OCI-LY3 (cell line): ENCODE data around the gene SUPT6H.

Experiments
- H2AFZ ChIP-seq: fragments of 200-600, 300-600 bp; shearing (Covaris generic); 2 replicates; pipeline ENCODE4 v1.6.0; 2014; ENCODE audit warnings: antibody characterized with exemption, low read depth, low read length
- H3K27ac ChIP-seq: fragments of 200-600, 300-600 bp; sonication (generic); 2 replicates; pipeline ENCODE4 v1.5.1; 2014; ENCODE audit warnings: mild to moderate bottlenecking, low read length, moderate library complexity, mixed read lengths
- H3K27me3 ChIP-seq: fragments of 200-600, 300-600 bp; sonication (generic); 2 replicates; pipeline ENCODE4 v1.6.1; 2014; ENCODE audit warnings: low read depth, low read length, mixed read lengths
- H3K36me3 ChIP-seq: fragments of 200-600, 300-600 bp; sonication (generic); replicated peaks from 2 replicates; pipeline ENCODE3; 2014; ENCODE audit warnings: low read depth, low read length, mixed read lengths
- H3K4me1 ChIP-seq: fragments of 300-600, 200-600 bp; sonication (generic); 2 replicates; pipeline ENCODE4 v1.6.1; 2014; ENCODE audit warnings: low read length, mixed read lengths
- H3K4me2 ChIP-seq: fragments of 200-600, 300-600 bp; sonication (generic); 2 replicates; pipeline ENCODE4 v1.6.1; 2014; ENCODE audit warnings: low read length, mixed read lengths
- H3K4me3 ChIP-seq: fragments of 300-600, 200-600 bp; sonication (generic); 2 replicates; pipeline ENCODE4 v1.5.1; 2014; ENCODE audit warnings: antibody characterized with exemption, mild to moderate bottlenecking, low read length, moderate library complexity
- H3K79me2 ChIP-seq: fragments of 300-600, 200-600 bp; shearing (Covaris generic); 2 replicates; pipeline ENCODE4 v1.6.1; 2014; ENCODE audit warnings: mild to moderate bottlenecking, low read length, mixed read lengths
- H3K9ac ChIP-seq: fragments of 300-600, 200-600 bp; shearing (Covaris generic); 2 replicates; pipeline ENCODE4 v1.6.0; 2014; ENCODE audit warnings: mild to moderate bottlenecking, low read length, moderate library complexity
- H3K9me3 ChIP-seq: fragments of 200-600, 300-600 bp; shearing (Covaris generic); 2 replicates; pipeline ENCODE4 v1.6.1; 2014; ENCODE audit warnings: low read length, mixed read lengths; ENCODE audit not compliant: insufficient read depth
- H4K20me1 ChIP-seq: fragments of 200-600, 300-600 bp; sonication (generic); 2 replicates; pipeline ENCODE4 v1.6.1; 2016; ENCODE audit warnings: low read length, mixed read lengths; ENCODE audit not compliant: insufficient read depth
- CTCF ChIP-seq: fragments of 200-600, 300-600 bp; sonication (generic); IDR thresholded peaks from 2 replicates; pipeline ENCODE4 v1.5.1; 2014; ENCODE audit warnings: antibody characterized with exemption, low read length, low read depth
- EZH2phosphoT487 ChIP-seq: fragments of 200-600 bp; shearing (Covaris generic); IDR thresholded peaks from 2 replicates; pipeline ENCODE4 v1.6.1; 2018; ENCODE audit warnings: antibody characterized with exemption, mixed run types, low read depth

SUPT6H gene

GRCh38 chr17:28689011-28689410 lies 27.0 kb downstream of the SUPT6H start:
- H3K4me1 ChIP-seq, result no peaks in the 10 kb centered on the region
- no peaks in the 10 kb centered on the region for H3K79me2 ChIP-seq
- H3K4me3 ChIP-seq, result no peak overlapping the region
- no peaks in the 10 kb centered on the region for H3K27me3 ChIP-seq
- H3K4me2 ChIP-seq, result no peak overlapping the region
- H2AFZ ChIP-seq, result no peak overlapping the region
- H3K9me3 ChIP-seq, result no peaks in the 10 kb centered on the region
- no peak overlapping the region for H3K27ac ChIP-seq
- peaks cover 68% of the 10 kb centered on the region for H3K36me3 ChIP-seq
- H4K20me1 ChIP-seq, result no peaks in the 10 kb centered on the region
- H3K9ac ChIP-seq, result no peak overlapping the region
- TF ChIP-seq CTCF (no peak), EZH2phosphoT487 (no peak)

- H3K4me1 ChIP-seq, result no peaks in the 10 kb centered on the region
- no peak overlapping the region for H3K27ac ChIP-seq
- no peak for TF ChIP-seq EZH2phosphoT487
- no peak for TF ChIP-seq CTCF
- H3K9ac ChIP-seq, result no peak overlapping the region
- no peak overlapping the region for H2AFZ ChIP-seq
- H3K4me2 ChIP-seq, result no peak overlapping the region
- H3K4me3 ChIP-seq, result no peak overlapping the region
- H4K20me1 ChIP-seq, result no peaks in the 10 kb centered on the region
- H3K79me2 ChIP-seq, result no peaks in the 10 kb centered on the region
- no peaks in the 10 kb centered on the region for H3K27me3 ChIP-seq
- H3K36me3 ChIP-seq, result peaks cover 62% of the 10 kb centered on the region
- no peaks in the 10 kb centered on the region for H3K9me3 ChIP-seq
These were observed 31.9 kb downstream of the SUPT6H start for GRCh38 chr17:28693869-28694268.

GRCh38 chr17:28698253-28698941 lies 36.4 kb downstream of the SUPT6H start:
- H3K27ac ChIP-seq, result no peak overlapping the region
- TF ChIP-seq CTCF, result no peak
- TF ChIP-seq EZH2phosphoT487, result no peak
- no peaks in the 10 kb centered on the region for H3K27me3 ChIP-seq
- H4K20me1 ChIP-seq, result no peaks in the 10 kb centered on the region
- no peaks in the 10 kb centered on the region for H3K79me2 ChIP-seq
- no peak overlapping the region for H3K9ac ChIP-seq
- H3K4me2 ChIP-seq, result no peak overlapping the region
- no peaks in the 10 kb centered on the region for H3K9me3 ChIP-seq
- no peak overlapping the region for H2AFZ ChIP-seq
- H3K4me1 ChIP-seq, result no peaks in the 10 kb centered on the region
- peaks cover 80% of the 10 kb centered on the region for H3K36me3 ChIP-seq
- H3K4me3 ChIP-seq, result no peak overlapping the region

GRCh38 chr17:28700278-28700677 lies 38.3 kb downstream of the SUPT6H start:
- H3K9me3 ChIP-seq, result no peaks in the 10 kb centered on the region
- H3K4me3 ChIP-seq, result no peak overlapping the region
- H2AFZ ChIP-seq, result no peak overlapping the region
- H3K27me3 ChIP-seq, result no peaks in the 10 kb centered on the region
- H3K4me1 ChIP-seq, result no peaks in the 10 kb centered on the region
- no peaks in the 10 kb centered on the region for H3K79me2 ChIP-seq
- no peaks in the 10 kb centered on the region for H4K20me1 ChIP-seq
- no peak overlapping the region for H3K9ac ChIP-seq
- H3K27ac ChIP-seq, result no peak overlapping the region
- no peak overlapping the region for H3K4me2 ChIP-seq
- TF ChIP-seq EZH2phosphoT487 (no peak), CTCF (no peak)
- peaks cover 73% of the 10 kb centered on the region for H3K36me3 ChIP-seq
